Measurements from ENCODE around the gene GAP43. TPM values are rescaled to one million over a fixed set of nuclear protein-coding genes. Genes with fewer than 3 reads are reported as not detected.
"Not testable (repeated sequence)": the region's sequence is repeated elsewhere in the genome, so short reads cannot be mapped to it uniquely, and the experiment has no call there.

Gene GAP43
- total RNA-seq, 1 donor from 2014 or later = not detected

DNA sequence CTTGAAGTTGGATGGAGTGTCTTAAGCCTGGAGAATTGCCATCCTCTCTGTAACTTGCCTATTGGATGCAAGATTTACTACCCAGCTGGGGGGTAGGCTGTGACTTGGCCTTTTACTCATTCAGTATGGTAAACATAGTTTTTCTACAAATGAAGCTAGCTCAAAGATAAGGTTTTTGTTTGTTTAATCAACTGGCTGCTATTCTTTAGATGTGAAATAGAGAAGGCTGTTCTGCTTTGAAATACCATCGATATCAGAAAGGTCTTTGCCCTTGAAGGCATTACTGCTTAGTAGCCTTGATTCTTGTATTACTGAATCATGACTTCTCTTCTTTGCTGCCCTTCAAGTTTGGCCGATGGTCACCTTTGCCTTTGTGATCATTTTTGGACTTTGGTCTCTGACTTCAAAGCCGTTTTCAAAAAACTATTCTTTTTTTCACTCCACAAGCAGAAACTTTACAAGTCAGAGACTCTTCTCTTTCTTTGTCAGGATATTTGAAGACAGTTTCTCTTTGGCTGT is 83.1 kb downstream of the GAP43 start:
- H3K27ac Mint-ChIP-seq = no peak overlapping the region
- H3K36me3 Mint-ChIP-seq (ENCODE audit: low read depth) = no peaks in the 10 kb centered on the region
- no peak for DNase-seq
- H3K27me3 Mint-ChIP-seq = peaks cover 18% of the 10 kb centered on the region
- no peak overlapping the region for H3K4me3 Mint-ChIP-seq
- no peaks in the 10 kb centered on the region for H3K9me3 Mint-ChIP-seq
- intact Hi-C loops (cut with micrococcal nuclease) = no loop called here
- no peaks in the 10 kb centered on the region for H3K4me1 Mint-ChIP-seq

DNA sequence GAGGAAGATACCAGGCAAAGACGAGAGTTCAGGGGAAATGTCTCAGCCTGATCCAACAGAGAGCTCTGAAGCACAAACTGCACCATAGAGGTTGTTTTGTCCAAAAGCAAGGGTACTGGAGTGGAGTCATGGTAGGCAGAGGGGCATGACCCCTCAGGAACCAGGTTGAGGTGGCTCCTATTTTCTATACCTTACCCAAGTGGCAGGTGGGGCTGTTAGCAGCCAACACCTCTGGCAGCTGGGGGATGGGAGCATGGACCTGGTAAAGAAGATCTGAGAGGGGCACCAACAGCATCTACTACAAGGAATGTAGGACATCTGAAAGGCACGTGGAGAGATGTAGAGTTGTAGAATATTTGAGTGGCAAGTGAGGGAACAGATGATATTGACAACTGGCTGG is 85.2 kb downstream of the GAP43 start:
- no peaks in the 10 kb centered on the region for H3K9me3 Mint-ChIP-seq
- H3K36me3 Mint-ChIP-seq (ENCODE audit: low read depth) = no peaks in the 10 kb centered on the region
- H3K27ac Mint-ChIP-seq = no peak overlapping the region
- H3K4me3 Mint-ChIP-seq = no peak overlapping the region
- H3K27me3 Mint-ChIP-seq = peaks cover 17% of the 10 kb centered on the region
- no peaks in the 10 kb centered on the region for H3K4me1 Mint-ChIP-seq
- DNase-seq = no peak
- intact Hi-C loops (cut with micrococcal nuclease) = no loop called here

DNA sequence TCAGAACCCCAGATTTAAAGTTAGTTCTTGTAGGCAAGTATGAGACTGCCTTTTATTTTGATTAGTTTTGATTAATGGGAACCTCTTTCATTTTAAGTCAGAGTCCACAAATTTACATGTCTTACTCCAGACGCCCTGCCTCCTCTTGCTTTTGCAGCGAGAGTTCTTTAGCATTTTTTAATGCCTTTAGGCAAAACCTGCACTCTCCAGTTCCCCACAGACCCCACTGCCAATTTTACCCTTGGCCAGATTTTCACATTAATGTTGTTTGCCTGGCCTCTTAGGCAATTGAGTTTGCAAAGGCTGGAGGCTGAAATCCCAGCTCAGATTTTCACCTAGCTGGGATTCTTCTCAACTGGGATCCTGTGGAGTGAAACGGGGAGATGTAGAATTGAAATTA is 85.8 kb downstream of the GAP43 start:
- peaks cover 16% of the 10 kb centered on the region for H3K27me3 Mint-ChIP-seq
- H3K9me3 Mint-ChIP-seq = no peaks in the 10 kb centered on the region
- H3K4me1 Mint-ChIP-seq = no peaks in the 10 kb centered on the region
- no peak overlapping the region for H3K4me3 Mint-ChIP-seq
- DNase-seq = no peak
- no peaks in the 10 kb centered on the region for H3K36me3 Mint-ChIP-seq (ENCODE audit: low read depth)
- intact Hi-C loops (cut with micrococcal nuclease) = no loop called here
- H3K27ac Mint-ChIP-seq = no peak overlapping the region

DNA sequence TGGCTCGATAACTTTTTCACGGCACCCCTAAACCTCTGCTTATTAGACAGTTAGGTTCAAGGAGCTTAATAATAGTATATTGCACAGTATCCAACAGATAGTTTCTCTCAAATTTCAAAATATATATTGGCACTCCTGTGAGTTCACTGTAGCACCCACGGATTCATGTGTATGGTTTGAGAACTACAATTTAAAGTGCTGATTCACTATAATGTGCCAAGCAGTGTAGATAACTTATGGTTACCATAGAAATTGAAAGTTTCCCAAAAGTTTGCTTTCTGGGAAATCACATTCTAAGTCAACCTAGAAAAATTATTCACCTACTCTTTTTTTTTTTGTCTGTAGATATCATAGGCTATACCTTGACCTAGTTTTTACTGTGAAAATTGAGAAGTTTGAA is 86.6 kb downstream of the GAP43 start:
- no peaks in the 10 kb centered on the region for H3K36me3 Mint-ChIP-seq (ENCODE audit: low read depth)
- peaks cover 17% of the 10 kb centered on the region for H3K27me3 Mint-ChIP-seq
- H3K4me1 Mint-ChIP-seq = no peaks in the 10 kb centered on the region
- DNase-seq = no peak
- no peak overlapping the region for H3K27ac Mint-ChIP-seq
- H3K4me3 Mint-ChIP-seq = no peak overlapping the region
- intact Hi-C loops (cut with micrococcal nuclease) = no loop called here
- no peaks in the 10 kb centered on the region for H3K9me3 Mint-ChIP-seq

DNA sequence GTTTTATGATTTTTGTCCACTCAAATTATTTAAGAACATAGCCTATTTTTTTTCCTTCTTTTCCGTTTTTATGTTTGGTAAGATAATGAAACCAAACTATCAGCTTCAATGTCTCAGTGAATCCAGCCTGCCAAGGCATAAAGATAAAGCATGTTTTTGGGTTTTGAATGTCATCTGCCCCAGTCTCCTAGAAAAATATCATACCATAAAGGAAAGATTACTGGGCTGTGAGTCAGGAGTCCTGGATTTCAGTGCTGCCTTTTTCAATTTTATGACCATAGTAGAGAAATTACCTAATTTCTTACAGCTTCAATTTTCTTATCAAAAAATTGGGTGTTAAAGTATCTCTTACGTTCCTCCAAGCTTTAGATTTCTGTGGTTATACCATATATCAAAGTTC is 87.5 kb downstream of the GAP43 start:
- no peak overlapping the region for H3K4me3 Mint-ChIP-seq
- no peak for DNase-seq
- H3K27ac Mint-ChIP-seq = no peak overlapping the region
- peaks cover 17% of the 10 kb centered on the region for H3K27me3 Mint-ChIP-seq
- no peaks in the 10 kb centered on the region for H3K4me1 Mint-ChIP-seq
- intact Hi-C loops (cut with micrococcal nuclease) = no loop called here
- H3K36me3 Mint-ChIP-seq (ENCODE audit: low read depth) = no peaks in the 10 kb centered on the region
- no peaks in the 10 kb centered on the region for H3K9me3 Mint-ChIP-seq

DNA sequence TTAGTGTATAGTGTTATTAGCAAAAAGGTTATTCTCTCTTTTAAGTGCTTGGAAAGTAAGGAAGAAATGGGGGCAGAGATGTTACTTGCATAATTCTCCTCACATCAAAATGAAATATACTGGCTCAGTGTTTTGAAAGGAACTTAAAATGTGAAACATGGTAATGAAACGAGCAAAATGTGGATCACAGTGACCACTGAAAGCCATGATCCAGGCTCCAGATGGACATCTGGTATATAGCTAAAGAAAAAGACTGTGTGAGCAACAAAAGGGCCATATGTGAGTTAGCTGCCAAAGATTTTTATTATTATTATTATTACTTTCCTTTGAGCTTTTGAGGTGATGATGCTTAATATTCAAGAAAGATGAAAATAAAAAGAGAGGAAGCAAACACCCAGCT is 89.6 kb downstream of the GAP43 start:
- no peaks in the 10 kb centered on the region for H3K36me3 Mint-ChIP-seq (ENCODE audit: low read depth)

DNA sequence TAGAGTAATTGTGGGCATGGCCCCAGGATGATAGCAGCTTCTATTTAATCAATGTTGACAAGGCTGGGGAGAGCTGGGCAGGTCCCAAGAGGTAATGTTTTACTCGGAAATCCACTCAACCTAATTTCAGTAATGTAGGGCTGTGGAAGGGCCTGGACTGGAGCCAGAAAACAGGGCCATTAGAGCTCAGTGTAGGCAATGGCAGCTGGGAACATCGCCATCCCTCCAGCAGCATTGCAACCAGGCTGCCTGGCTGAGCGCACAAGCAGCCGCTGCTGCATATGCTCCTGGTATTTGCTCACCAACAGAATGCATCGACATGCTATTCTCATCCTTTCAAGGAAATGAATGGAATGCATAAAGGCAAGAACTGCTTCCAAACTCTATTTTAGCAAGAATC is 90.0 kb downstream of the GAP43 start:
- no peaks in the 10 kb centered on the region for H3K9me3 Mint-ChIP-seq
- H3K4me1 Mint-ChIP-seq = no peaks in the 10 kb centered on the region
- no peak overlapping the region for H3K4me3 Mint-ChIP-seq
- H3K27me3 Mint-ChIP-seq = peaks cover 14% of the 10 kb centered on the region
- no peaks in the 10 kb centered on the region for H3K36me3 Mint-ChIP-seq (ENCODE audit: low read depth)
- H3K27ac Mint-ChIP-seq = no peak overlapping the region
- DNase-seq = no peak
- intact Hi-C loops (cut with micrococcal nuclease) = no loop called here

More for the DNA sequence above, 89.6 kb downstream of the GAP43 start:
- no peak overlapping the region for H3K4me3 Mint-ChIP-seq
- no peak overlapping the region for H3K27ac Mint-ChIP-seq
- intact Hi-C loops (cut with micrococcal nuclease) = no loop called here
- no peaks in the 10 kb centered on the region for H3K4me1 Mint-ChIP-seq
- DNase-seq = no peak
- H3K27me3 Mint-ChIP-seq = peaks cover 17% of the 10 kb centered on the region
- no peaks in the 10 kb centered on the region for H3K9me3 Mint-ChIP-seq

DNA sequence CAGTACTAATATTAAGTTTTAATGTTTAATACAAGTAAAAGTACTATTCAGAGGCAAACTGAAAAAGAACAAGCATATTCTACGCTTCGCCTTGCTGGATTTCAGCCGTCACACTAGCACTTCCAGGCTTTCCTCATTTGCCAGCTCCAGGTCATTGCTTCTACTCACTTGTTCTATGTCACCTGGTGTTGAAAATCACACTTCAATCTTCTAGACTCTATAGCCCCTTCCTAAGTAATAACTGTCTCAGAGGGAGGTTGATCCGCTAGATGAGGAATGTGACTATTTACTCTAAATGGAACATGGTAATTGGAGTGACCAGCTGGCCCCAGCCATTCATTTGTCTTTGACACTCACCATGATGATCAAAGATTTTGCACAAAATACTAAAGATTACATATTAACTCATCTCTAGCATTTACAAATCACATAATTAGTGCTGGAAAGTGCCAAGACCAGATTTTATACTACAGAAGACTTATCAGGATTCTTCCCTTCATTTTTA is 92.0 kb downstream of the GAP43 start:
- H3K4me3 Mint-ChIP-seq = no peak overlapping the region
- H3K36me3 Mint-ChIP-seq (ENCODE audit: low read depth) = no peaks in the 10 kb centered on the region
- no peak for DNase-seq
- H3K4me1 Mint-ChIP-seq = no peaks in the 10 kb centered on the region
- H3K27me3 Mint-ChIP-seq = peaks cover 16% of the 10 kb centered on the region
- intact Hi-C loops (cut with micrococcal nuclease) = no loop called here
- H3K9me3 Mint-ChIP-seq = no peaks in the 10 kb centered on the region
- H3K27ac Mint-ChIP-seq = no peak overlapping the region

DNA sequence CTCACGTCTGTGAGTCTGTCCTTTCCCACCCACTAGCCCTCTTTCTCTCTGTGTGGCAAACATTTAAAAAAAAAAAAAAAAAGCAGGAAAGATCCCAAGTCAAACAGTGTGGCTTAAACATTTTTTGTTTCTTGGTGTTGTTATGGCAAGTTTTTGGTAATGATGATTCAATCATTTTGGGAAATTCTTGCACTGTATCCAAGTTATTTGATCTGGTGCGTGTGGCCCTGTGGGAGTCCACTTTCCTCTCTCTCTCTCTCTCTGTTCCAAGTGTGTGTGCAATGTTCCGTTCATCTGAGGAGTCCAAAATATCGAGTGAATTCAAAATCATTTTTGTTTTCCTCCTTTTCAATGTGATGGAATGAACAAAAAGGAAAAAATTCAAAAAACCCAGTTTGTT is 97.7 kb downstream of the GAP43 start:
- no peak overlapping the region for H3K27ac Mint-ChIP-seq
- H3K4me1 Mint-ChIP-seq = no peaks in the 10 kb centered on the region
- H3K27me3 Mint-ChIP-seq = peaks cover 15% of the 10 kb centered on the region
- H3K4me3 Mint-ChIP-seq = no peak overlapping the region
- no peaks in the 10 kb centered on the region for H3K36me3 Mint-ChIP-seq (ENCODE audit: low read depth)
- no peak for DNase-seq
- intact Hi-C loops (cut with micrococcal nuclease) = no loop called here
- H3K9me3 Mint-ChIP-seq = no peaks in the 10 kb centered on the region

DNA sequence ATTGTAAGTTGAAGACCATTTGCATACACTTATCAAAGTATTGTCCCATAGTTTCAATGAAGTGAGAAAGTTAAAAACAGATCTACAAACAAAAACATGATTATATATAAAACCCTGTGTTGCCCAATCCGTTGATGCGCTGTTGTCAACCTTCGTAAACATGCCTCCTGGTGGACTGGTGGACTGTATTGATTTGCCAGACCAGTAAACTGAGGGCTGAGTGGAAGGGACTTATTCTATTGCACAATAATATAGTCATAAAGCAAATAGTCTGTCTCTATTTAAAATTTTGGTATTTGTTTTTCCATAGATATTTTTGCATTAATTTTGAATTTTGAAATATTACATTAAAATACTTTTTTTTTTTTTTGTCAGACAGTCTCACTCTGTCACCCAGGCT is 102.5 kb downstream of the GAP43 start:
- no peaks in the 10 kb centered on the region for H3K36me3 Mint-ChIP-seq (ENCODE audit: low read depth)
- no peaks in the 10 kb centered on the region for H3K9me3 Mint-ChIP-seq
- no peak for DNase-seq
- H3K27ac Mint-ChIP-seq = no peak overlapping the region
- intact Hi-C loops (cut with micrococcal nuclease) = no loop called here
- H3K4me1 Mint-ChIP-seq = no peaks in the 10 kb centered on the region
- no peak overlapping the region for H3K4me3 Mint-ChIP-seq
- H3K27me3 Mint-ChIP-seq = peaks cover 15% of the 10 kb centered on the region

DNA sequence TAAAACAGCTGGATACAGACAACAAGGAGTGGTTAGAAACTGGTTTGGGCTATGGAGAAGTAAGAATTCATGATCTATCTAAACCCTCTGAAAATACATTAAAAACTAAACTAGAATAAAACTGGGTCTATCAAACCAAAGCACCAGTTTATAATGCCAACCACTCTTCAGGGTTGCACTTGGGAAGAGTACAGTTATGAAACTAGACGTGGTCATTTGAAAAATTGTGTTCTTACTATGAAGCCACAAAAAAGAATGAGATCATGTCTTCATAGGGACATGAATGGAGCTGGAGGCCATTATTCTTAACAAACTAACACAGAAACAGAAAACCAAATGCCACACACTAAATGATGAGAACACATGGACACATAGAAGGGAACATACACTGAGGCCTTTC is 103.8 kb downstream of the GAP43 start:
- H3K4me3 Mint-ChIP-seq = no peak overlapping the region
- intact Hi-C loops (cut with micrococcal nuclease) = no loop called here
- no peaks in the 10 kb centered on the region for H3K4me1 Mint-ChIP-seq

DNA sequence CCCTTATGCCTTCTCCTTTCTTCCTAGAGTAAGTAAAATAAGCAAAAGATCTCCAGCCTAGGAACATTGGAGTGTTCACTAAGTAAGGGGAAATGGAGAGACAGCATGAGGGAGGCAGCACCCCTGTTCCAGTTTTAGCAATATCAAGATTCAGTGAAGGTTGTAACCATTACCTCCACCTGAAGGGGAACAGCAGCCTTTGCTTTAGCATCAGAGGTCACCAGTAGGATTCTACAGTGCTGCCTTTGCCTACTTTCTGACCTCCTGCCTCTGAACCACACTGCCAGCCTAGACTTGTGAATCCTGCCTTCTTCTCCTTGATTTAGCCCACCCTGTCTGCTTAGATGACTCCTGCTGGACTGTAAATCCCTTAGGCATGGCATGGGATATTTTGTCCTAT is 104.7 kb downstream of the GAP43 start:
- no peak for DNase-seq
- intact Hi-C loops (cut with micrococcal nuclease) = no loop called here
- H3K27ac Mint-ChIP-seq = no peak overlapping the region
- no peaks in the 10 kb centered on the region for H3K36me3 Mint-ChIP-seq (ENCODE audit: low read depth)
- H3K27me3 Mint-ChIP-seq = peaks cover 9% of the 10 kb centered on the region
- no peaks in the 10 kb centered on the region for H3K9me3 Mint-ChIP-seq
- H3K4me3 Mint-ChIP-seq = no peak overlapping the region
- no peaks in the 10 kb centered on the region for H3K4me1 Mint-ChIP-seq

More for the DNA sequence above, 103.8 kb downstream of the GAP43 start:
- no peak for DNase-seq
- H3K9me3 Mint-ChIP-seq = no peaks in the 10 kb centered on the region
- H3K27me3 Mint-ChIP-seq = peaks cover 11% of the 10 kb centered on the region
- H3K36me3 Mint-ChIP-seq (ENCODE audit: low read depth) = no peaks in the 10 kb centered on the region
- no peak overlapping the region for H3K27ac Mint-ChIP-seq

DNA sequence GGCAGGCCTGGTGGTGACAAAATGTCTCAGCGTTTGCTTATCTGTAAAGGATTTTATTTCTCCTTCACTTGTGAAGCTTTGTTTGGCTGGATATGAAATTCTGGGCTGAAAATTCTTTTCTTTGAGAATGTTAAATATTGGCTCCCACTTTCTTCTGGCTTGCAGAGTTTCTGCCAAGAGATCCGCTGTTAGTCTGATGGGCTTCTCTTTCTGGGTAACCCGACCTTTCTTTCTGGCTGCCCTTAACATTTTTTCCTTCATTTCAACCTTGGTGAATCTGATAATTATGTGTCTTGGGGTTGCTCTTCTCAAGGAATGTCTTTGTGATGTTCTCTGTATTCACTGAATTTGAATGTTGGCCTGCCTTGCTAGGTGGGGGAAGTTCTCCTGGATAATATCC is 113.0 kb downstream of the GAP43 start:
- H3K4me1 Mint-ChIP-seq; H3K4me3 Mint-ChIP-seq; H3K9me3 Mint-ChIP-seq; DNase-seq; intact Hi-C loops (cut with micrococcal nuclease); H3K27me3 Mint-ChIP-seq; H3K36me3 Mint-ChIP-seq (ENCODE audit: low read depth); H3K27ac Mint-ChIP-seq: not testable (repeated sequence)

DNA sequence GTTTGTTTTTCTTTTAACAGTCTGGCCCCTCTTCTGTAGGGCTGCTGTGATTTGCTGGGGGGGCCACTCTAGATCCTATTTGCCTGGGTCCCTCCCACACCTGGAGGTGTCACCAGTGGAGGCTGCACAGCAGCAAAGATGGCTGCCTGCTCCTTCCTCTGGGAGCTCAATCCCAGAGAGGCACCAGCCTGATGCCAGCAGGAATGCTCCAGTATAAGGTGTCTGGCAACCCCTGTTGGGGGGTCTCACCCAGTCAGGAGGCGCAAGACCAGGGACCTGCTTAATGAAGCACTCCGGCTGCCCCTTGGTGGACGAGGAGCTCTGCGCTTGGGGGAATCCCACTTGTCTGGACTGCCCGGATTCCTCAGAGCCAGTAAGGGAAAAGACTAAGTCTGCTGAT is 118.3 kb downstream of the GAP43 start:
- Mint-ChIP-seq H3K9me3 (peaks cover 7% of the 10 kb centered on the region), H3K4me3 (no peak overlapping the region), H3K4me1 (no peaks in the 10 kb centered on the region), H3K36me3 (ENCODE audit: low read depth) (no peaks in the 10 kb centered on the region), H3K27me3 (no peaks in the 10 kb centered on the region), H3K27ac (no peak overlapping the region)
- intact Hi-C loops (cut with micrococcal nuclease) = no loop called here
- DNase-seq = no peak

DNA sequence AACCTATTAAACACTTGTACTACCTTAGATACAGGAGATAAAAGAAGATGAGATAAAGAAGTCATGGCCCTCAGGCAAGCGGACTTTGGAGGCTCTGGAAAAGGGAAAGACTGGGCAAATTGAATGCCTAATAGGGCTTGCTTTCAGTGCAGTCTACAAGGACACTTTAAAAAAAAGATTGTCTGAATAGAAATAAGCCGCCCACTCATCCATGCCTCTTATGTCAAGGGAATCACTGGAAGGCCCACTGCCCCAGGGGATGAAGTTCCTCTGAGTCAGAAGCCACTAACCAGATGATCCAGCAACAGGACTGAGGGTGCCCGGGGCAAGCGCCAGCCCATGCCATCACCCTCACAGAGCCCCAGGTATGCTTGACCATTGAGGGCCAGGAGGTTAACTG is 121.2 kb downstream of the GAP43 start:
- H3K4me1 Mint-ChIP-seq; H3K27ac Mint-ChIP-seq; H3K9me3 Mint-ChIP-seq; intact Hi-C loops (cut with micrococcal nuclease); H3K36me3 Mint-ChIP-seq (ENCODE audit: low read depth); H3K4me3 Mint-ChIP-seq; H3K27me3 Mint-ChIP-seq; DNase-seq: not testable (repeated sequence)
